ENCODE data around the gene TRIM33.

Gene TRIM33

DNA sequence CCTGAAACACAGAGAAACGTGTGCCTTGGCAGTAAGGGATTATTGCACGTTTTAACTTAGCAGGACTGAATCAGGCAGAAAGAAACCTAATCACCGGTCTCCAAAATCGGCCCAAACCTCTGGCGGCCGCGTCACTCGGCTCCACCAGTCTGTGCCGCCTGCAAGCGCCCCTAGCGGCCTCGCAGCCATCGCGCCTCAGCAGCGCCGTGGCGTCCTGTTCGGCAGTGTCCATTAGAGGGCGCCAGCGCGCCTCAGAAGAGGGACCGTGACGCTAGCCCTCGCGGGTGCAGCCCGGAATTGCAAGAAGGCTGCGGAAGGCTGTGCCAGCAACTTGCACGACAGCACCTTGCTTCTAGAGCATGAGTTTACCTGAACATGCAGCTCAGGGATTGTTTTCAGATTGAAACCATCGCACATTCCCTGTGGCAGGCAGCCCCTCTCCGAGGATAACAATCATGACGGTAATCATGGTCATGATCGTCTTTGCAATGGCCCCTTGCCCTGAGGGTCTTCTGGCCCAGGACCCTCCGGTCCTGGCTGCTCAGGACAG lies 164.4 kb downstream of the TRIM33 start:
- DNase-seq: peak; percentile 95 to 96

- no peak for DNase-seq
These were observed 165.0 kb downstream of the TRIM33 start for GRCh38 chr1:114345930-114346479.

GRCh38 chr1:114344656-114345055 lies 166.3 kb downstream of the TRIM33 start:
- DNase-seq: no peak
